Panc1 (cell line): ENCODE results near the gene IGSF9. TPM values are rescaled to one million over a fixed set of nuclear protein-coding genes. Genes with fewer than 3 reads are reported as not detected.

Source experiments
- ATAC-seq: fragments of 200-7000 bp; cut with Tn5 transposase; 2 replicates; pipeline ENCODE4 v1.9.1; 2020; ENCODE audit warnings: mild to moderate bottlenecking, moderate library complexity
- BruUV-seq: library from RNA; stranded (reverse); fragments of 400-500 nt; replicated peaks from 2 replicates; lab custom pipeline; 2021; lab: Mats Ljungman, UMichigan
- CTCF ChIA-PET: fragments of 300-600 bp; sonication (Branson Sonifier 250); formaldehyde crosslinking; loops from one replicate; lab custom pipeline; 2022; ENCODE audit warnings: antibody characterized with exemption; lab: Charles Lee
- POLR2A ChIA-PET: fragments of 300-600 bp; sonication (Branson Sonifier 250); formaldehyde crosslinking; loops from one replicate; lab custom pipeline; 2022; ENCODE audit warnings: antibody characterized with exemption; lab: Charles Lee
- DNase-seq: peaks from one replicate; pipeline ENCODE4 v3.0.0-alpha.2; 2010; ENCODE audit warnings: low read depth, low spot score
- H3K27ac ChIP-seq: 2 replicates; pipeline ENCODE4 v1.5.1; 2011; ENCODE audit warnings: mild to moderate bottlenecking, low read length, inconsistent platforms
- H3K27me3 ChIP-seq: fragments of 200-500 bp; sonication (Bioruptor generic); 2 replicates; pipeline ENCODE4 v1.6.0; 2014; ENCODE audit warnings: low read length, inconsistent platforms; ENCODE audit not compliant: control insufficient read depth, insufficient read depth
- H3K36me3 ChIP-seq: fragments of 200-500 bp; sonication (Bioruptor generic); 2 replicates; pipeline ENCODE4 v1.5.1; 2014; ENCODE audit warnings: inconsistent platforms, mild to moderate bottlenecking, low read length, moderate library complexity; ENCODE audit not compliant: control insufficient read depth, insufficient read depth
- H3K4me1 ChIP-seq: 2 replicates; pipeline ENCODE4 v1.5.1; 2011; ENCODE audit warnings: inconsistent platforms, mild to moderate bottlenecking, low read length, moderate library complexity; ENCODE audit not compliant: control insufficient read depth, insufficient read depth
- H3K4me3 ChIP-seq, 2 experiments: 2 replicates each; pipeline ENCODE4 v1.5.1; 2011 to 2012; ENCODE audit warnings: low read depth in 2 of 2, low read length in 2 of 2, mild to moderate bottlenecking in 2 of 2, inconsistent platforms in 1 of 2, moderate library complexity in 1 of 2
- H3K9me3 ChIP-seq: fragments of 200-500 bp; sonication (Bioruptor generic); 2 replicates; pipeline ENCODE4 v1.5.1; 2014; ENCODE audit warnings: low read depth, mild to moderate bottlenecking, inconsistent platforms, low read length, moderate library complexity; ENCODE audit not compliant: control insufficient read depth, insufficient read depth
- POLR2AphosphoS5 ChIP-seq: IDR thresholded peaks from 2 replicates; pipeline ENCODE4 v1.6.1; 2012; ENCODE audit warnings: mild to moderate bottlenecking, low read depth, low read length, moderate library complexity
- SIN3A ChIP-seq: IDR thresholded peaks from 2 replicates; pipeline ENCODE4 v1.6.1; 2012; ENCODE audit warnings: low read depth, mild to moderate bottlenecking, low read length, moderate library complexity, borderline replicate concordance; ENCODE audit not compliant: insufficient read depth
- TCF7L2 ChIP-seq: IDR thresholded peaks from 2 replicates; pipeline ENCODE4 v1.6.1; 2011; ENCODE audit warnings: mild to moderate bottlenecking, low read depth, low read length, inconsistent platforms
- in situ Hi-C: cut with HindIII; loops from 2 replicates; pipeline ENCODE4 v1.10.0; 2016; ENCODE audit warnings: low sequenced_read_pairs, low pct_unique_long_range_greater_than_20kb
- intact Hi-C: fragments of 100-400 bp; cut with micrococcal nuclease; formaldehyde crosslinking; loops from one replicate; pipeline ENCODE4 v1.10.0; 2022; ENCODE audit not compliant: unreplicated experiment
- total RNA-seq: library from RNA; stranded (reverse); gene quantifications from one replicate; pipeline ENCODE4 v1.2.1, GENCODE V29; 2021; ENCODE audit not compliant: unreplicated experiment
- TF ChIP-seq, protein P1 (sequence below), 2 experiments: IDR thresholded peaks; 2 replicates each; pipeline ENCODE4 v1.6.1; 2011 to 2012; ENCODE audit warnings: low read depth in 2 of 2, control low read depth in 1 of 2, low read length in 1 of 2, mild to moderate bottlenecking in 1 of 2, moderate library complexity in 1 of 2; ENCODE audit not compliant: insufficient read depth in 1 of 2
- TF ChIP-seq, protein P2 (sequence below): fragments of 450-650 bp; IDR thresholded peaks from 2 replicates; pipeline ENCODE4 v1.5.1; 2017; ENCODE audit warnings: mild to moderate bottlenecking

Gene IGSF9
- total RNA-seq, 1 experiment from 2014 or later, result 0.51 TPM

DNA sequence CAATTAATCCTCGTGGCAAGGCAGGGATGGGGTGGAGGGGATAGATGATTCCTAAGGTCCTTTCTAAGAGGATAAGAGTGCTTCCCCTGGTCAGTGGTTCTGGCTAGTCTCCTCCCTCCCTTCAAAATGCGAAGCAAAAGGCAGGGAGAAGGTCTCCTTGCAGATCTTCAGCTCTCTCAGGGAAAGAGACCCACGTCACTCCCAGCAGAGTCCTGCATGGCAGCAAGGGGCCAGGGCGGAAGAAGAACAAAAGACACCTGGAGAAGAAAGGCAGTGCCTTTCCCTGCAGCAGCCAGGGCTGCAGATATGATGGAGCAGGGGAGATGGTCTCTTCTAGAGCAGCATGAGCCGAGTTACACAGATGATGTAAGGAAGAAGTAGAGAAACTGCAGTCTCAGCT, 38.3 kb upstream of the IGSF9 start:
- in situ Hi-C loops, result no loop called here
- ChIA-PET CTCF (no interaction called here), POLR2A (interaction anchor here (0.6 kb wide), 1 partner anchor 763 kb away, joined by 5 read pairs; no protein-coding TSS in a partner anchor)
- H3K9me3 ChIP-seq, result no peaks in the 10 kb centered on the region
- no TSS peak for BruUV-seq
- intact Hi-C loops, result no loop called here
- DNase-seq (no peak), ATAC-seq (no peak)
- TF ChIP-seq, protein P1, sequence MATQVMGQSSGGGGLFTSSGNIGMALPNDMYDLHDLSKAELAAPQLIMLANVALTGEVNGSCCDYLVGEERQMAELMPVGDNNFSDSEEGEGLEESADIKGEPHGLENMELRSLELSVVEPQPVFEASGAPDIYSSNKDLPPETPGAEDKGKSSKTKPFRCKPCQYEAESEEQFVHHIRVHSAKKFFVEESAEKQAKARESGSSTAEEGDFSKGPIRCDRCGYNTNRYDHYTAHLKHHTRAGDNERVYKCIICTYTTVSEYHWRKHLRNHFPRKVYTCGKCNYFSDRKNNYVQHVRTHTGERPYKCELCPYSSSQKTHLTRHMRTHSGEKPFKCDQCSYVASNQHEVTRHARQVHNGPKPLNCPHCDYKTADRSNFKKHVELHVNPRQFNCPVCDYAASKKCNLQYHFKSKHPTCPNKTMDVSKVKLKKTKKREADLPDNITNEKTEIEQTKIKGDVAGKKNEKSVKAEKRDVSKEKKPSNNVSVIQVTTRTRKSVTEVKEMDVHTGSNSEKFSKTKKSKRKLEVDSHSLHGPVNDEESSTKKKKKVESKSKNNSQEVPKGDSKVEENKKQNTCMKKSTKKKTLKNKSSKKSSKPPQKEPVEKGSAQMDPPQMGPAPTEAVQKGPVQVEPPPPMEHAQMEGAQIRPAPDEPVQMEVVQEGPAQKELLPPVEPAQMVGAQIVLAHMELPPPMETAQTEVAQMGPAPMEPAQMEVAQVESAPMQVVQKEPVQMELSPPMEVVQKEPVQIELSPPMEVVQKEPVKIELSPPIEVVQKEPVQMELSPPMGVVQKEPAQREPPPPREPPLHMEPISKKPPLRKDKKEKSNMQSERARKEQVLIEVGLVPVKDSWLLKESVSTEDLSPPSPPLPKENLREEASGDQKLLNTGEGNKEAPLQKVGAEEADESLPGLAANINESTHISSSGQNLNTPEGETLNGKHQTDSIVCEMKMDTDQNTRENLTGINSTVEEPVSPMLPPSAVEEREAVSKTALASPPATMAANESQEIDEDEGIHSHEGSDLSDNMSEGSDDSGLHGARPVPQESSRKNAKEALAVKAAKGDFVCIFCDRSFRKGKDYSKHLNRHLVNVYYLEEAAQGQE (IDR thresholded peaks at IDR 0.05; ENCODE audit: insufficient read depth in 1 of 2, low read depth in 2 of 2, low read length in 1 of 2), result no peak
- TF ChIP-seq SIN3A, result no peak
- no peak for TF ChIP-seq POLR2AphosphoS5
- no peak for TF ChIP-seq TCF7L2
- TF ChIP-seq, protein P2, sequence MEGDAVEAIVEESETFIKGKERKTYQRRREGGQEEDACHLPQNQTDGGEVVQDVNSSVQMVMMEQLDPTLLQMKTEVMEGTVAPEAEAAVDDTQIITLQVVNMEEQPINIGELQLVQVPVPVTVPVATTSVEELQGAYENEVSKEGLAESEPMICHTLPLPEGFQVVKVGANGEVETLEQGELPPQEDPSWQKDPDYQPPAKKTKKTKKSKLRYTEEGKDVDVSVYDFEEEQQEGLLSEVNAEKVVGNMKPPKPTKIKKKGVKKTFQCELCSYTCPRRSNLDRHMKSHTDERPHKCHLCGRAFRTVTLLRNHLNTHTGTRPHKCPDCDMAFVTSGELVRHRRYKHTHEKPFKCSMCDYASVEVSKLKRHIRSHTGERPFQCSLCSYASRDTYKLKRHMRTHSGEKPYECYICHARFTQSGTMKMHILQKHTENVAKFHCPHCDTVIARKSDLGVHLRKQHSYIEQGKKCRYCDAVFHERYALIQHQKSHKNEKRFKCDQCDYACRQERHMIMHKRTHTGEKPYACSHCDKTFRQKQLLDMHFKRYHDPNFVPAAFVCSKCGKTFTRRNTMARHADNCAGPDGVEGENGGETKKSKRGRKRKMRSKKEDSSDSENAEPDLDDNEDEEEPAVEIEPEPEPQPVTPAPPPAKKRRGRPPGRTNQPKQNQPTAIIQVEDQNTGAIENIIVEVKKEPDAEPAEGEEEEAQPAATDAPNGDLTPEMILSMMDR, result no peak
- no peaks in the 10 kb centered on the region for H3K36me3 ChIP-seq
- H3K4me1 ChIP-seq, result no peaks in the 10 kb centered on the region
- H3K4me3 ChIP-seq, result no peak overlapping the region
- H3K27me3 ChIP-seq, result peaks cover 8% of the 10 kb centered on the region
- no peak overlapping the region for H3K27ac ChIP-seq

DNA sequence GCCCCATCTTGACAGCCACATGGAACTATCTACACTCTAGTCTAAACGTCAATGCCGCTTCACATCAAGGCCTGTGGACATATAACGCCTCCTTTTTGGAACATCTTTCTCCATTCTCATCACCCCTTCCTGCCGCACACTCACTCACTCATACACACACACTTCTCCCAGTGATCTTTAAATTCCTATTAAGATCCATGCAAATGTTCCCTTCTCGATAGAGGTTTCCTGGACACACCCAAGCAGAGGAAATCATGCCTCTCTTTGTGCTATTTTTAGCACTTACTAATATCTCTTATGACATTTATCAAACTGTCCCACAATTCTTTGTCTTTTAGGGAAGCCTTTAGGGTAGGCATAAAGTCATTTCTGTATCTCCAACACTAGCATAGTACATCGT, 36.9 kb upstream of the IGSF9 start:
- H3K4me1 ChIP-seq, result no peaks in the 10 kb centered on the region
- H3K9me3 ChIP-seq, result no peaks in the 10 kb centered on the region
- TF ChIP-seq TCF7L2 (no peak), POLR2AphosphoS5 (no peak), SIN3A (no peak)
- TF ChIP-seq, protein P1 (IDR thresholded peaks at IDR 0.05; ENCODE audit: insufficient read depth in 1 of 2, low read depth in 2 of 2, low read length in 1 of 2), result no peak
- TF ChIP-seq, protein P2, result no peak
- H3K4me3 ChIP-seq, result no peak overlapping the region
- no TSS peak for BruUV-seq
- CTCF ChIA-PET, result no interaction called here
- intact Hi-C loops (no loop called here), in situ Hi-C loops (no loop called here)
- H3K27me3 ChIP-seq, result peaks cover 10% of the 10 kb centered on the region
- no peak for DNase-seq
- no peaks in the 10 kb centered on the region for H3K36me3 ChIP-seq
- ATAC-seq, result no peak
- no peak overlapping the region for H3K27ac ChIP-seq
- POLR2A ChIA-PET, result no interaction called here
